ENCODE results near the gene TENM3.

The TENM3 gene

GRCh38 chr4:182475539-182475938 is 232.3 kb downstream of the TENM3 start:
- TF ChIP-seq TSHZ2 (CRISPR knock-in tag; IDR thresholded peaks at IDR 0.05) (no peak), ESRRG (CRISPR knock-in tag; IDR thresholded peaks at IDR 0.05) (no peak), POU6F1 (CRISPR knock-in tag; IDR thresholded peaks at IDR 0.05; ENCODE audit: borderline replicate concordance, low read depth) (no peak), ZNF565 (CRISPR knock-in tag; conservative IDR thresholded peaks at IDR 0.05; ENCODE audit: low read depth) (no peak), PPARA (CRISPR knock-in tag; IDR thresholded peaks at IDR 0.05; ENCODE audit: borderline replicate concordance) (no peak), ISL1 (CRISPR knock-in tag; IDR thresholded peaks at IDR 0.05) (no peak), OSR1 (CRISPR knock-in tag; IDR thresholded peaks at IDR 0.05) (no peak), ZC3H10 (CRISPR knock-in tag; IDR thresholded peaks at IDR 0.05) (no peak), BACH2 (CRISPR knock-in tag; IDR thresholded peaks at IDR 0.05; ENCODE audit: borderline replicate concordance) (no peak), CSDC2 (CRISPR knock-in tag; IDR thresholded peaks at IDR 0.05) (no peak), SNAI2 (CRISPR knock-in tag; IDR thresholded peaks at IDR 0.05) (no peak), TOX (CRISPR knock-in tag; IDR thresholded peaks at IDR 0.05; ENCODE audit: borderline replicate concordance) (no peak), ZFP30 (CRISPR knock-in tag; IDR thresholded peaks at IDR 0.05) (no peak), ZNF70 (CRISPR knock-in tag; IDR thresholded peaks at IDR 0.05) (no peak), TCF4 (CRISPR knock-in tag; IDR thresholded peaks at IDR 0.05; ENCODE audit: borderline replicate concordance) (no peak), CREB5 (CRISPR knock-in tag; IDR thresholded peaks at IDR 0.05; ENCODE audit: low read depth) (no peak), PATZ1 (CRISPR knock-in tag; IDR thresholded peaks at IDR 0.05; ENCODE audit: borderline replicate concordance) (no peak), ARNTL (CRISPR knock-in tag; IDR thresholded peaks at IDR 0.05; ENCODE audit: borderline replicate concordance, low read depth) (no peak), ZNF8 (CRISPR knock-in tag; IDR thresholded peaks at IDR 0.05) (no peak)

GRCh38 chr4:182478475-182478874 is 235.3 kb downstream of the TENM3 start:
- peak; percentile 84 for ATAC-seq
- TF ChIP-seq BACH2 (CRISPR knock-in tag; IDR thresholded peaks at IDR 0.05; ENCODE audit: borderline replicate concordance) (no peak), TCF4 (CRISPR knock-in tag; IDR thresholded peaks at IDR 0.05; ENCODE audit: borderline replicate concordance) (no peak), ZNF70 (CRISPR knock-in tag; IDR thresholded peaks at IDR 0.05) (no peak), CSRNP3 (CRISPR knock-in tag; IDR thresholded peaks at IDR 0.05) (no peak), ZNF8 (CRISPR knock-in tag; IDR thresholded peaks at IDR 0.05) (no peak), TOX (CRISPR knock-in tag; IDR thresholded peaks at IDR 0.05; ENCODE audit: borderline replicate concordance) (no peak), PPARA (CRISPR knock-in tag; IDR thresholded peaks at IDR 0.05; ENCODE audit: borderline replicate concordance) (no peak), ZFP3 (CRISPR knock-in tag; IDR thresholded peaks at IDR 0.05) (no peak), TSHZ2 (CRISPR knock-in tag; IDR thresholded peaks at IDR 0.05) (no peak)

More at GRCh38 chr4:182475539-182475938, 232.3 kb downstream of the TENM3 start:
- no peak for ATAC-seq
